ENCODE measurements around the gene CEP41.

GRCh38 chr7:130380861-130381455 is 59.9 kb downstream of the CEP41 start:
- TF ChIP-seq CTCF (optimal IDR thresholded peaks at IDR 0.05 in 1 of 3, IDR thresholded peaks at IDR 0.05 in 1 of 3, conservative IDR thresholded peaks at IDR 0.05 in 1 of 3; ENCODE audit: extremely low read depth in 1 of 3, insufficient read depth in 2 of 3, low read length in 3 of 3) (no peak), EZH2 (IDR thresholded peaks at IDR 0.05; ENCODE audit: low read length) (no peak)
